ENCODE data around the gene PMEPA1.

GRCh38 chr20:57649617-57650015, 60.2 kb downstream of the PMEPA1 start:
- TF ChIP-seq CTCF (IDR thresholded peaks at IDR 0.05) = no peak
- TF ChIP-seq POLR2A (IDR thresholded peaks at IDR 0.05) = no peak
- no peak for TF ChIP-seq EP300 (IDR thresholded peaks at IDR 0.05)
